GM21717 (cell line): ENCODE measurements around the gene FAM193B.
"Not testable (repeated sequence)": the region's sequence is repeated elsewhere in the genome, so short reads cannot be mapped to it uniquely, and the experiment has no call there.

Experiments used
- ATAC-seq: cut with Tn5 transposase; IDR thresholded peaks from one replicate; pipeline ENCODE4 v1.9.1; 2021; ENCODE audit warnings: mild to moderate bottlenecking, moderate library complexity; ENCODE audit not compliant: unreplicated experiment

Gene FAM193B

DNA sequence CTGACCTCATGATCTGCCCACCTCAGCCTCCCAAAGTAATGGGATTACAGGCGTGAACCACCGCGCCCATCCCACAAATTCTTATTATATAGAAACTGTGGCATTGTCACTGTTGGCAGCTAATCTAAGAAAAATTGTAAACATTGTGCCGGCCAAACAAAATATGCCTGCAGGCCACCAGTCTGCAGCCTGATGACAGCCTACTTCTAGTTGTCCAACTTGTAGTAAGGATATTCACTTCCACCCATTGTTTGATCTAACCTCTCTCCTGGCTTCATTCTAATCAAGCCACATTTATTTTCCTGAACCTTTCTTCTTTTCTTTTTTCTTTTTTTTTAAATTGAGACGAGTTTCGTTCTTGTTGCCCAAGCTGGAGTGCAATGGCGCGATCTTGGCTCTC is 24.0 kb upstream of the FAM193B start:
- ATAC-seq: no peak

DNA sequence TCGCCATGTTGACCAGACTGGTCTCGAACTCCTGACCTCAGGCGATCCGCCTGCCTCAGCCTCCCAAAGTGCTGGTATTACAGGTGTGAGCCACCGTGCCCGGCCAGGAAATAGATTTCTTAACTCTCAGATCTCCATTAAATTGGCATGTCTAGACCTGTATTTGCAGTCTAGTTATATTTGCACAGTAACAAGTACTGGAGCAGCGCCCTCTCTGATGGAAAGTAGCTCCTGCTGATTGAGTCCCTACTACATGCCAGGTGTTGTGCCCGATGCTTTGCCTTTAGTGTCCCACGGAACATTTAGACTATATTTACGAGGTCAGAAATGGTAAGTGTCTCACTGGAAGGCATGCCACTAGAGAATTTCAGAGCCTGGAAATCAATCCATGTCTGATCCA is 21.8 kb upstream of the FAM193B start:
- no peak for ATAC-seq

DNA sequence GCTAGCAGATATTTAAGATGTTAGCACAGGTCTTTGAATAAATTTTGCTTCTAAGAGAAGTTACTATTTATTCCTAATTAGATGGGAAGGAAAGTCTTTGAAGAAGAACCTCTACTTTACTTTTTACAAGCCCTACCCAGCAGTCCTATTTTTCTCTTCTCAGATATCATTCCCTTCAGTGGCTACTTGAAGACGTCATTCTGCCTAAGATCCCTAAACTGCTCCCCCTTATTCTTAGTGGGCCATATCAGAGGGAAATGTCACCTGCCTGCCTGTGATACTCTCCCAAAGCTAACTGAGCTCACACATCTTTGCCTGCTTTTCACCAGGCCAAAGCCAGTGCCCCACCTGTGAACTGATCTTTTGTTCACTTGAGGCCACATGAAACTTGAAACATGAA is 21.1 kb upstream of the FAM193B start:
- no peak for ATAC-seq

DNA sequence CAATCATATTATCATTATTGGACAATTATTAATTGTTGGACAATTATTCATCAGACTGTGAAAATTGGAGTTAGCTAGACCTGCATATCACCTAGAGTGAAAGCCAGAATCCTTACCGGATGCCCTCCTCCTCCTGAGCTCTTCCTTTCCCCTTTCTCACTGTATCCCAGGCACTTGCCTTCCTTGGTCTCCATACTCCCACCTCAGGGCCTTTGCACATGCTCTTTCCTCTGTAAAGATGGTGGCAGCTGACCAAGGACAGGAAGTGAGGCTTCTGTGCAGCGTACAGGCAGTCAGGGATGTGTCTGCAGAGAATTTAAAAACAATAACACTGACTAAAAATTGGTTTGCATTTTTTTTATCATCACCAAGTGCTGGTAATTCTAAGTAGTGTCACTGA is 15.5 kb upstream of the FAM193B start:
- ATAC-seq: no peak

DNA sequence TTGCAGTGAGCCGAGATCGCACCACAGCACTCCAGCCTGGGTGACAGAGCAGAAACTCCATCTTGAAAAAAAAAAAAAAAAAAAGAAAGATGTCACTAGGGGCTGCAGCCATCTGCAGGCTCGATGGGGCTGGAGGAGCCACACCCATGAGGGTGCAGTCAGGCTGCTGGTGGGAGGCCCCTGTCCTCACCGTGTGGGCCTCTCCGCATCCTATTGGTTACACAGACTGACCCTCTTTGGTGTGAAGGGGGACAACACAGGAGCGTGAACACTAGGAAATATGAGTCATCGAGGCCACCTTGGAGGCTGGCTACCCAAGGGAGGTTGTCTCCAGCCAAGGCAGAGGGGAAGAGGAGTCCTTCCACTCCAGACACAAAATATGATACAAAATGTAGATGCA is 14.0 kb upstream of the FAM193B start:
- no peak for ATAC-seq

DNA sequence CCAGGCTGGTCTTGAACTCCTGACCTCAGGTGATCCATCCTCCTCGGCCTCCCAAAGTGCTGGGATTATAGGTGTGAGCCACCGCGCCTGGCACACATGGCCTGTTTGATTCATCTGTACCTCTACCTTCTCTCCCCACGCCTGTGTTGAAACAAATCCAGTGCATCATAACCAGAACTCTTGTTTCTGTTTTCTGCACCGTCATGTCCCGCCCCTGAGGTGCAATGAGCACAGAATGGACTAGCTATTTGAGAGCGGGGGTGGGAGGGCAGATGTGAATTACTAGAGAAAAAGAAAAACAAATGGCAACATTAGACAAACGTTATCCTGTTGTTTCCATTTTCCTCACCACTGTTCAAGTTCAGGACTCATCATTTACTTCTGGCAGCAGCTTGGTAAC is 10.7 kb upstream of the FAM193B start:
- ATAC-seq: no peak

DNA sequence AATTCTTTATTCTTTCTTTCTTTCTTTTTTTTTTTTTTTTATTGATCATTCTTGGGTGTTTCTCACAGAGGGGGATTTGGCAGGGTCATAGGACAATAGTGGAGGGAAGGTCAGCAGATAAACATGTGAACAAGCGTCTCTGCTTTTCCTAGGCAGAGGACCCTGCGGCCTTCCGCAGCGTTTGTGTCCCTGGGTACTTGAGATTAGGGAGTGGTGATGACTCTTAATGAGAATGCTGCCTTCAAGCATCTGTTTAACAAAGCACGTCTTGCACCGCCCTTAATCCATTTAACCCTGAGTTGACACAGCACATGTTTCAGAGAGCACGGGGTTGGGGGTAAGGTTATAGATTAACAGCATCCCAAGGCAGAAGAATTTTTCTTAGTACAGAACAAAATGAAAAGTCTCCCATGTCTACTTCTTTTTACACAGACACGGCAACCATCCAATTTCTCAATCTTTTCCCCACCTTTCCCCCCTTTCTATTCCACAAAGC is 5.1 kb upstream of the FAM193B start:
- not testable (repeated sequence) for ATAC-seq

DNA sequence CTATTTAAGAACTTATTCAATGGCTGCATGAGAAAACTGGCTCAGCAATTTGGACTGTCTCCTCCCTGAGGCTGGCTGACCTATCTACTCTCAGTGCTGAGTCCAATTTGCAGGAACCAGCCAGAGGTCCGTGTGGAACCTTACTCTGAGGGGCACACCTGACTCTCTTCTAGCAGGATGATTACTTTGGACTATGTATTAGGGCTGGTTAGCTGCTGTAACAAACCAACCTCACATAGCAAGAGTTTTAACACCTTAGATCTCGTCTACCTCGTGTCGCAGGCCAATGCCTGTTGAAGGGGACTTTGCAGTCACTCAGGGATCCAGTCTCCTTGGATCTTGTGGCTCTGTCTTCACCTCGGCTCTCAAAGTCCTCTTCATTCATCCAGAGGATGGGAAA is 3.4 kb upstream of the FAM193B start:
- ATAC-seq: no peak

DNA sequence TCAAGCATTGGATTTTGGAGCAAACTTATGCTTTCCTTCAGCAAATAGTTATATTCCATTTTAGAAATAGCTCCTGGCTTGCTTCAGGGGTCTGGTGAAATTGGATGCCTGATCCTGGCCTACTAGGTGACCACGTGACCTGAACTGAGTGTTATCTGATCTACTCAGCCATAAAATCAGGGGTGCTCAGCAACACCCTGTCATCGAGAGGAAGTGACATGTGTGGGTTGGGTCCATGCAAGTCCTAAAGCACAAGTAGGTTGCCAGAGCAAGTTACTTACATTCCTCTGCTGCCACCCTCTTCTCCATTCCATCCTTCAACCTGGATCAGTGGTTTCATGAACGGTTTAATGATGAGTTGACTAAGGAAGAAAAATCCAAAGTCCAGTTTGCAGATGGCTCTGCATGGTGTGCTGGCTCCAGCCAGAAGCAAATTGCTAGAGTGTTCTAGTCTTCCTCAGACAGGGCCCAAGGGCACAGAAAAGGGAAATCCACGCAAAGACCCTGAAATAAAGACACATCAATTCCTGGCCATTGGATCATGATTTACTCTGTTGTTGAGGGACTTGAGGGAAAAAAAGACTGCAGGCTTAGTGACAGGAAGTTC is 2.8 kb upstream of the FAM193B start:
- no peak for ATAC-seq

DNA sequence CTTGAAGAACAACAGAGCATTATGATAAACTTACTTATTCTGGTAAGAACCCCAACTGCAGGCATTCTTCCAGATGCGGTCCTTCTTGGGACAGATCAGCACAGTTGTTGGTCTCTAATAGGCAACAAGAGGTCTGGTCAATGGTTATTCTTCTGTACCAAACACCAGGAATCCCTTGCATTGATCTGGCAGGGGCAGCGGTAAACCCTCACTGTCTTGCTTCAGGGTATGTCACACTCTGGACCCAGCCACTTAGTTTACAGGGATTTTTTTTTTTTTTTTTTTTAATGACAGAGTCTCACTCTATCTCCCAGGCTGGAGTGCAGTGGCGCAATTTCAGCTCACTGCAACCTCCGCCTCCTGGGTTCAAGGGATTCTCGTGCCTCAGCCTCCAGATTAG is 1.3 kb upstream of the FAM193B start:
- no peak for ATAC-seq

DNA sequence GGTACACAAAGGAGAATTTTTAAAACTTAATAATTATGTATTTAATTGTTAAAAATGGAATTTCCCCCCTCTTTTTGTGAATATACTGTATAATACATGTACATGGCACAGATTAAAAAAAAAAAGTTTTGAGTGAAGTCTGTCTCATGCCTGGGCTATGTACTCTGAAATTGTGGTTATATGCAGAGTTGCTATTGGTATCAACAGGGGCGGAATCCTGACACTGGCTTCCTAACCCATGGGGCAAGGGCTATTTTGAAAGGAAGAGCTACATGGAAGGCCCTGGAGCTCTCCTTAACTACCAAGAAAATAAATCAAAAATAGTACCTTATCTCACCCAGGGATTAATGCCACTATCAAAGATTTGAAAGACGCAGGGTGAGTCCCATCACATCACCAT is 865 bp upstream of the FAM193B start:
- no peak for ATAC-seq

DNA sequence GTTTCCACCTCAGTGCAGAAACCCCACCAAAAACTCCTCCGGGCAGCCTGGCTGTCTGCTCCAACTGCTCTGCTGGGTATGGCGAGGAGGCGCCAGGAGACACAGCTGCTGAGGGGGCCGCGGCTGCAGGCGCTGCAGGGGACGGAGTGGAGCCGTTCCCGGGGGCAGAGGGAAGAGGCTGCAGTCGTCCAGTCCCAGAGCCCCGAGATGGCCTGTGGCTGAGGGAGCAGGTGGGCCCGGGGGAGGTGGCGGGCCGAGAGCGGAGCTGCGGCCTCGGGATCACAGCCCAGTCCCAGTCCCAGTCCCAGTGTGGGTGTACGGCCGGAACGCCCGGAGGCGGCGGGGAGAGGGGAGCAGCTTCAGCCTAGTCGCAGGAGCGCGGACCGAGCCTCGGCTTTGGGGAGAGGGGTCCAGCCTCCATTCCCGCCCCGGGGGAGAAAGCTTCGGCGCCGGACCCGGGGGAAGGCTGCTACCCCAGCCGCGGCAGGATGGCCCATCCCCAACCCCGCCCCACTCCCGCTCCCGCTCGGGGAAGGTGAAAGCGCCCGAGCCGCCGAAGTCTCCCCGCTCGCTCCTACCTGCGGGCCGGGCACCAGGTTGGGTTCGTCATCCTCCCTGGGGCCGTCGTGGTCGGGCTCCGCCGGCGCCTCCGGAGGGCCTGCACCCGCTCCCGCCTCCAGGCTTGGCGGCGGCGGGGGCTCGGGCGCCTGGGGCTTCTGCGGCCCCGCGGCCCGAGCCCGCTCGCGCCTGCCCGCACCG is 513 bp downstream of the FAM193B start:
- peak; percentile 27 for ATAC-seq

DNA sequence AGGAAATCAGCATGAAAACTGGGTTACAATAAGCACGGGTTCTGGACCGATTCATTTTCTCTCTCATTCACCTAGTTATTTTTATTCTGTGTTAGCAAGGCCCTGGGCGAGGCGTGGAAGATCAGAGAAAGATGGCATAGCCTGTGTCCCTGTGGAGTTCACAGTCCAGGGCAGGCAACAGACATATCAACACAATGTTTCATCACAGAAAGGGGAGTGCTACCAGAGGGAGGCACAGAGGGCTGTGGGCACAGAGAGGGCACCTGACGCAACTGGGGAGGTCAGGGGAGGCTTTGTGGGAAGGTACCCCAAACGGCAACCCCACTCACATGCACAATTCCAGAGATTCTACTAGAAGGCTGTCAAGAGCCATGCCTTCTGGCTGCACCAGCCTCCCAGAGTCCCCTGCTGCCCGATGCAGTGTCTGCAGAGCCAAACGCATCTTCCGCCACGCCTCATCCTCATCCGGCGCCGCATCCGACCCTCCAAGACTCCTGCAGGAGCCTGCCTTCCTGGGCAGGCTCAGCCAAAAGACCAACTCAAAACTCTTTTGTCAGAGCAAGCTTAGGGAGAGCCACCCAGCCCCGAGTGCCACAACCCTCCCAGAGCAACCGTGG is 1.4 kb downstream of the FAM193B start:
- no peak for ATAC-seq

DNA sequence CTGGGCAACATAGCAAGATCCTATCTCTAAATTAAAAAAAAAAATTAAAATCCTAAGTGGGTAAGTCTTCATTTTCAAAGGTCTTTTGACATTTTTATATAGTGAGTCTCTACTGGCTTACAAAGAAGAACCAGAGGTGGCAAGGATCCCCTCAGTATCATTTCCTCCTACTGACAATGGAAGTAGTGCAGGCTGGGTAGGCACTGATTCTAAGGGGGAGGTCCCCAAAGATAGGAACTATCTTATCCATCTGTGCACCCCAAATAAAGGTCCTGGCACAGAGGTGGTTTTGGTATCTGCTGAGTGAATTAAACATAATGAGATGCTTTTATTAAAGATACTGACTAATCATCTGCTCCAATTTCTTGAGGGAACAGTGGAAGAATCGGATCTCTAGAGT is 4.2 kb downstream of the FAM193B start:
- no peak for ATAC-seq

DNA sequence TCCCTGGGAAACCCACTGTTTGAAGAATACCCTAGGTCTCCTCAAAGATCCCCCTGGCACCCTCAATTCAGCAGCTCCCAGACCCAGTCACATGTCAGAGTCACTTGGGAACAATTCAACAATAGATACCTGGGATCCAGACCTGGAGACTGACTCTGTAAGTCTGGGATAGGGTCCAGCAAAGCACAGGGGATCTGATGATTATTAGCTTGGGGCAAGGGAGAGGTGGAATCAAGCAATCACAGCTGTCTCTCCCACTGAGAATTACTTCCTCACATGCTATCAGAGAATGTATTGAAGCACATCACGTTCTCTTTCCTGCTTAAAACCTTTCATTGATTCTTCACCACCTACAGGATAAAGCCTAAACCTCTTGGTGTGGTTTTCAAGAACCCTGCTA is 5.9 kb downstream of the FAM193B start:
- ATAC-seq: no peak

DNA sequence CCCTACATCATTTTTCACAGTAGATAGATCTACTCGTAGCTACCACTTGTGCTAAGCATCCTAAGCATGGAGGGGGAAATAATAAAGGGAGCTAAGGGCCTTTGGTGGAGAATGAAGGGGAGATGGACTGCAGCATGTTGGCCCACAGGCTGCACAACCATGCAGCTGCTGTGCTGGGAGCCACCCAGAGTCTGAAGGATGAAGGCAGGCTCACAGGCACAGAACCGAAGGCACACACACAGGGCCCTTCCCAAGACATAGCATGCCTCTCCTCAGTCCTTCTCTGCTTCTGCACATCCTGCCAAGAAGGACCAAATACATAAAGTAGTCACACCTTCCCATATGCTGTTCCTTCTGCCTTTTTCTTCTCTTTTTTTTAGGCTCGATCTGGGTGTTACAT is 6.6 kb downstream of the FAM193B start:
- ATAC-seq: no peak

DNA sequence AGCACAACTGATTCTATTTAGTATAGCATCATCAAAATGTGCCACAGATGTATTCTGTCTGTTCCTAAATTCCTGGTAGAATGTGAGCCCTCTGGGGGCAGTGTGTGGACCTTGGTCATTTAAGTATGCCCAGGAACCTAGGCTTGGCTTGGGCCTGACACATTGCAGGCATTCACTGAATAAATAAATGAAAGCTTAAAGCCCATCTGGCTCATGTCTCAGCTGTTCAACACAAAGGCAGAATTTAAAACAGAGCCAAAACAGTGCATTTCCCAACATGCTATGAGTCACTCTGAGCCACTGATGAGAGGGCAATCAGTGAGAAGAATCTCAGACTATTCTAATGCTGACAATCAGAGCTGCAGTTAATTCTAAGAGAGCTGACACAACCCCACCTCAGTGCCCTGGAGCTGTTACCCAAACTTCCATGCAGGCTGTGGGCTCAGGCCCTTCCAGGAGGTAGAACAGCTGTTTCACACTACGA is 8.1 kb downstream of the FAM193B start:
- no peak for ATAC-seq

DNA sequence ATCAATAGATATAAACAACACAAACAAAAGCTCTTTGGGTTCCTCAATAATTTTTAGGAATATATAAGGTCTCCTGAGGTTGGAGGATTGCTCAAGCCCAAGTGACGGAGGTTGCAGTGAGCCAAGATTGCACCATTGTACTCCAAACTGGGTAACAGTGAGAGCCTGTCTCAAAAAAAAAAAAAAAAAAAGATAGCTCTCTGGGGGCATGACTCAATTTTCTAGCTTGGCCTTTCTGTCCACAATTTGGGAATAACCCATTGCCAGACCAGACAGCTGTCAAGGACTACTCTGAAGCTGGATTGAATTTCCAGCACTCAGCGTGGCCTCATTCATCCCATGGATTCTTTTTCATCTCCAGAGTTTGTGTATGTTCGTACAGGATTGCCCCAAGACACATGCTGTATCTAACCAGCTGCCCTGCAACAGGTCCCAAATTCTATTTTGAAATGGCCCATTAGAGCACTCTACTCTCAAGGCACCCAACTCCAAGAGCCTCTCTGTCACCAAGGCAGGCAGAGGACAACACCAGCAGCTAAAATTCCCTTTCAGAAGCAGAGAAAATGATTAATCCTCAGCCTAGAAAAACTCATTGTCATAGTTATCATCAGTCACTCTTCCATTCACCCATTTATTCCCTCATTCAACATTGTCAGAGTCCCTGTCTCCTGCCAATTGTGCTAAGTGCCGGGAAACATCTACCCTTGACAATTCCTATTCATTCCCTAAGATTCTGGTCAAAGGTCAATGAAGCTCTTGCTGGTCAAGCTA is 8.7 kb downstream of the FAM193B start:
- no peak for ATAC-seq

DNA sequence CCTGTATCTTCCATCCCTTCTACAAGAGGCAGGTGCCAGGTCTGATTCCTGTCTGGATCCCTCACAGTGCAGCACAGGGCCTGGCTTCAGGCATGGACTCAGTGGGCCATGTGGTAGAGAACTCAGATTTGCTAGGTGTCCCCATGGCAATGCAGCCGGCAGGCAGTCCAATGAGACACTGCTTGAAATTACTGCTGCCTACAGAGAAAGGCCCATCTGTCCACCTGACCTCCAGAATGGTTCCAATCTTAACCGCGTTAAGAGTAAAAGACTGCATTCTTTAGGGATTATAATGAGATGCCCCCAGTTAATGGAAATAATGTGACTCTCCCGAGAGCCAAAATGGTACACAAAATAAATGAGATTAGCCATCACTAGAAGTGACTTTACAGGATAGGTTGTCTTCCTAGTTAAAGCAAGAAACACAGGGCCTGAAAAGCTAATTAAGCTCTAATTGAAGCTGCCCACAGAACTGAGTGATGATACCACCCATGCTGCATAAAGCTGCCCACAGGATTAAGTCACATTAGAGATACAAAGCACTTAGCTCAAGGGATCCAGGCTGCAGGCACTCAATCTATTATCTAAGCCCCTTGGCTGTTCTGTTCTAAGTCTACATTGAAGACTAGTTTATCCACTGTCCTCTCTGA is 11.4 kb downstream of the FAM193B start:
- no peak for ATAC-seq

DNA sequence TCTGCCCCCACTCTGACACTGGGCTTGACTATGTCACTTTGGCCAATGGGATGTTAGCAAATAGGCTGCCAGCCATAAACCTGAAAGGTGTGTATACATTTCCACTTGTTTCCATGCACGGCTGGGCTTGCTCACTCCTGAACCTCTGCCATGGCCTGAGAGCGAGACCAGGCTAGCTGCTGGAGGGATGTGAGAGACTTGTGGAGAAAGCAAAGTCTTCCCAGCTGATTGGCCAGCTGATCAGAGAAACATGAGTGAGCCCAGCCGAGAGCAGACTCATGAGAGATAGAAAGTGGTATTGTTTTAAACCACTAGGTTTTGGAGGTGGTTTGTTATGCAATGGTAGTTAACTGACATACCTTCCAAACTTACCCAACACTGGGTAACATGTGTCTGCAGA is 13.9 kb downstream of the FAM193B start:
- ATAC-seq: no peak

DNA sequence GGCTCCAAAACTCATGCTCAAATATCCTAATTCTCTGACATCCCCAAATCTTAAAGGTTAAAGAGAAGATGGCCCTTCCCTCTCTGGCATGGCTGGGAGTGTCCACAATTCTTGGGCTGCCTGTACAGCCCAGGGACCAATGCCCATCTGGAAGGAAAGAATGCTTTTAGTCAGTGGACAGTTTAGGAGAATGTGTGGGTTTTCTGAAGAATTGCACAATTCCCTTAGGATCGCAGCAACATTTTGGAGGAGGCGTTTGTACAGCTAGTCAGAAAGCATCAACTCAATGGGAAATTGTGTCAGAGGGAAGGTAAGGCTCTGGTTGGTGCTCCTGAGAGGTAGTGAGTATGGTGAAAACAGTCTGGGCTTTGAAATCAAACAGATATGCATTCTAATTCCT is 15.0 kb downstream of the FAM193B start:
- no peak for ATAC-seq
